Measurements from ENCODE around the gene NUDT14. TPM values are rescaled to one million over a fixed set of nuclear protein-coding genes. Genes with fewer than 3 reads are reported as not detected.

Gene NUDT14
- total and polyA plus RNA-seq, 4 donors, result 6.1 to 29.9 (median 11.7) TPM

GRCh38 chr14:105168496-105168978 lies 12.6 kb downstream of the NUDT14 start, which contains the start of gene JAG2:
TSS of gene JAG2 (minus strand) at chr14:105168776. CDS start at chr14:105168420, 356 bp downstream.
- no peaks in the 10 kb centered on the region for H3K9me3 ChIP-seq (ENCODE audit: control insufficient read depth, low read length)
- no peak within 1 kb of the TSS for H3K27ac ChIP-seq (ENCODE audit: low read depth in 1 of 2, low read length in 2 of 2)
- H3K4me3 ChIP-seq (ENCODE audit: low read length in 2 of 2), result peak within 1 kb of the TSS; percentile 27 to 32
- no peaks in the 10 kb centered on the region for H3K27me3 ChIP-seq (ENCODE audit: control insufficient read depth in 1 of 2, insufficient read depth in 2 of 2, low read length in 1 of 2)
- intact Hi-C loops (cut with DNase I), result no loop called here
- no peaks in the 10 kb centered on the region for H3K36me3 ChIP-seq (ENCODE audit: control insufficient read depth in 1 of 2, insufficient read depth in 2 of 2, low read length in 1 of 2)
- no peaks in the 10 kb centered on the region for H3K4me1 ChIP-seq (ENCODE audit: control insufficient read depth in 1 of 2, insufficient read depth in 2 of 2, low read length in 2 of 2)
- ATAC-seq (ENCODE audit: low FRiP score), result no peak
- peak in 1 of 2 donors; percentile 85 for DNase-seq
- 0 to 1% methylated on average over 4 to 84 of the region's 84 CpGs for WGBS, 2 donors

DNA sequence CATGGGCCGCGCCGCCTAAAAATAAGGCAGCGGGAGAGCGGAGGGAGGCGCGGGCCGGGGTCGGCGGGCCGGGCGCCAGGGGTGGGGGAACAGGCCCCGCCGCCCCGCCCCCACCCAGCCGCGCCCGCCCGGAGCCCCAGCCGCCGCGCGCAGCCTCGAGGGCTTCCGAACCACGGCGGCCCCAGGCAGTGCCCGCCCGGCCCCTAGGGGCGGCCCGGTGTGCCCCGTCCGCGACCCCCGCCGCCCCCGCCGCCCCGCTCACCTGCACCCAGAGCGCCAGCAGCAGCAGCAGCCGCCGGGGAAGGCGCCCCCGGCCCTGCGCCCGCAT lies 13.1 kb downstream of the NUDT14 start:
- WGBS, 2 donors, result 1% methylated on average over 46 of the region's 46 CpGs; no CpG with 5 or more reads in 1 of the 2 donors
- intact Hi-C loops (cut with DNase I), result no loop called here
- no peaks in the 10 kb centered on the region for H3K9me3 ChIP-seq (ENCODE audit: control insufficient read depth, low read length)
- H3K27me3 ChIP-seq (ENCODE audit: control insufficient read depth in 1 of 2, insufficient read depth in 2 of 2, low read length in 1 of 2), result no peaks in the 10 kb centered on the region
- no peak overlapping the region for H3K27ac ChIP-seq (ENCODE audit: low read depth in 1 of 2, low read length in 2 of 2)
- peak overlapping the region; percentile 27 to 32 for H3K4me3 ChIP-seq (ENCODE audit: low read length in 2 of 2)
- ATAC-seq (ENCODE audit: low FRiP score) (no peak), DNase-seq (no peak)
- H3K4me1 ChIP-seq (ENCODE audit: control insufficient read depth in 1 of 2, insufficient read depth in 2 of 2, low read length in 2 of 2), result no peaks in the 10 kb centered on the region
- no peaks in the 10 kb centered on the region for H3K36me3 ChIP-seq (ENCODE audit: control insufficient read depth in 1 of 2, insufficient read depth in 2 of 2, low read length in 1 of 2)

DNA sequence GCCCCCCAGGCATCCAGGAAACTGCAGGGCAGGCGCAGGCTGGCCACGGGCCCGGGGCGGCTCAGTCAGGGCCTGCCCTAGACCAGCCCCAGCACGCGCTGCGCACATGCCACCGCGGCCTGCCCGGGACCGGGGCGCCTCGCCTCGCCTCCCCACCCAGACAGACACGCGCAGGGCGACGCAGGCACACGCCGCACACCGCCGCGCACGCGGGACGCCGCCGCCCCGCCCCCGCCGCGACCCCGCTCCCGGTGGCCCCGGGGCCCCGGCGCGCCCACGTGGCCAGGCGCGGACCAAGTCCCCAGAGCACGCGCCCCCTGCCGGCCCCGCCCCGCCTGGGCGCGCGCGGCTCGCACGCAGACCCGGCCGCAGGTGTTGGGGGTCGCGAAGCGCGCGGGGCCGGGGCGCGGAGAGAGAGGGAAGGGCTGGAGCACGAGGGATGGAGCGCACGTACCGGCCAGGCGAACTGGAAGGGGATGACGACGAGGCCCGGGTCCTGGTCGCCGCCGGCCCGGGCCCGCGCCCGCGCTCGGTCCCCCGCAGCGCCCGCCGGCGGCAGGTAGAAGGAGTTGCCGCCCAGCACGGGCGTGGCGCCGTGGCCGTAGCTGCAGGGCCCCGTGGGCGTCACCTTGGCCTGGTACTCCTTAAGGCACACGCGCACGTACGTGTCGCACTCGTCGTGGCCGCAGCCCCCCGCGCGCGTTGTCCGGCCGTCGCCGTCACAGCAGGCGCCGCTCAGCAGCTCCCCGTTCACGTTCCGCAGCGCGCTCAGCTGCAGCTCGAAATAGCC lies 13.6 kb downstream of the NUDT14 start:
- intact Hi-C loops (cut with DNase I), result no loop called here
- 7 to 13% methylated on average over 33 to 116 of the region's 116 CpGs for WGBS, 2 donors
- no peak overlapping the region for H3K27ac ChIP-seq (ENCODE audit: low read depth in 1 of 2, low read length in 2 of 2)
- no peaks in the 10 kb centered on the region for H3K36me3 ChIP-seq (ENCODE audit: control insufficient read depth in 1 of 2, insufficient read depth in 2 of 2, low read length in 1 of 2)
- H3K4me3 ChIP-seq (ENCODE audit: low read length in 2 of 2), result peak overlapping the region in 1 of 2 donors; percentile 32
- no peaks in the 10 kb centered on the region for H3K27me3 ChIP-seq (ENCODE audit: control insufficient read depth in 1 of 2, insufficient read depth in 2 of 2, low read length in 1 of 2)
- DNase-seq, result no peak
- H3K9me3 ChIP-seq (ENCODE audit: control insufficient read depth, low read length), result no peaks in the 10 kb centered on the region
- ATAC-seq (ENCODE audit: low FRiP score), result no peak
- H3K4me1 ChIP-seq (ENCODE audit: control insufficient read depth in 1 of 2, insufficient read depth in 2 of 2, low read length in 2 of 2), result no peaks in the 10 kb centered on the region

DNA sequence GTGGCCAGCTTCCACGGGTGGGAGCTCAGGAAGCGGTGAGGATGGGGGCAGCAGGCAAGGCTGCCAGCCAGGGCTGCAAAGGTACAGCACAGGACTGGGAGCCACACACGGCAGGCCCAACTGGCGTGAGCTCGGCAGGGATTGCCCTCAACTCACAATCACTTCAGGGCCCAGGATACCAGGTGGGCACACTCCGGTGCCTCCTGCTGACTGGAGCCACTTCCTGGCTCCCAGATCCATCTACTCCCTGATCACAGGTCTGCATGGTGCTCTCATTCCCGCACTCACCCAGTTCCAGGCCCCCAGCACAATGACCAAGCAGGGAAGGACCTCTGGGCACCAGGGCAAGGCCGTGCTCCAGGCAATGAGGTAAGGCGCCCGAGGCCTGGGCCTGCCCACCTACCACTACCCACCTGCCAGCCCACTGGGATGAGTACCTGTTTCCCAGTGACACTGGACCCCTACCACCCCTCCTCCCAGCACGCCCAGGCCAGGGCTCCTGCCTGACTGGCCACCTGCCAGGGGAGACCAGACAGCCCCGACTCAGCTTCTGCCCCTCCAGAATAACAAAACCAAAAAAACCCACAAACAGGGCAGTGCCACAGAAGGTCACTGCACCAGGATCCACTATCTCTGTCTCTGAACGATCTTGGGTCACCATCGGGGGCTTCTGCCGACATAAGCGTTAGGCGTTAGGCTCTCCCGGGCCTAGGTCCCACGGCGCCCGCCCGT lies 14.4 kb downstream of the NUDT14 start:
- ATAC-seq (ENCODE audit: low FRiP score) (no peak), DNase-seq (no peak)
- Histone ChIP-seq H3K4me3 (ENCODE audit: low read length in 2 of 2) (no peak overlapping the region), H3K4me1 (ENCODE audit: control insufficient read depth in 1 of 2, insufficient read depth in 2 of 2, low read length in 2 of 2) (no peaks in the 10 kb centered on the region), H3K9me3 (ENCODE audit: control insufficient read depth, low read length) (no peaks in the 10 kb centered on the region), H3K27ac (ENCODE audit: low read depth in 1 of 2, low read length in 2 of 2) (no peak overlapping the region), H3K27me3 (ENCODE audit: control insufficient read depth in 1 of 2, insufficient read depth in 2 of 2, low read length in 1 of 2) (no peaks in the 10 kb centered on the region), H3K36me3 (ENCODE audit: control insufficient read depth in 1 of 2, insufficient read depth in 2 of 2, low read length in 1 of 2) (no peaks in the 10 kb centered on the region)
- 74 to 77% methylated on average over 22 of the region's 22 CpGs for WGBS, 2 donors
- intact Hi-C loops (cut with DNase I), result no loop called here

- Histone ChIP-seq H3K4me1 (ENCODE audit: control insufficient read depth in 1 of 2, insufficient read depth in 2 of 2, low read length in 2 of 2) (no peaks in the 10 kb centered on the region), H3K4me3 (ENCODE audit: low read length in 2 of 2) (no peak overlapping the region), H3K27ac (ENCODE audit: low read depth in 1 of 2, low read length in 2 of 2) (no peak overlapping the region), H3K36me3 (ENCODE audit: control insufficient read depth in 1 of 2, insufficient read depth in 2 of 2, low read length in 1 of 2) (no peaks in the 10 kb centered on the region), H3K27me3 (ENCODE audit: control insufficient read depth in 1 of 2, insufficient read depth in 2 of 2, low read length in 1 of 2) (no peaks in the 10 kb centered on the region), H3K9me3 (ENCODE audit: control insufficient read depth, low read length) (no peaks in the 10 kb centered on the region)
- whole genome bisulfite sequencing, 2 donors, result 57 to 60% methylated on average over 32 of the region's 32 CpGs
- DNase-seq, result no peak
- intact Hi-C loops (cut with DNase I), result no loop called here
- no peak for ATAC-seq (ENCODE audit: low FRiP score)
These were observed 15.2 kb downstream of the NUDT14 start for GRCh38 chr14:105165761-105166485.

- H3K27ac ChIP-seq (ENCODE audit: low read depth in 1 of 2, low read length in 2 of 2), result no peak overlapping the region
- H3K36me3 ChIP-seq (ENCODE audit: control insufficient read depth in 1 of 2, insufficient read depth in 2 of 2, low read length in 1 of 2), result no peaks in the 10 kb centered on the region
- ATAC-seq (ENCODE audit: low FRiP score) (no peak), DNase-seq (no peak)
- WGBS, 2 donors, result 57 to 58% methylated on average over 10 of the region's 10 CpGs
- H3K27me3 ChIP-seq (ENCODE audit: control insufficient read depth in 1 of 2, insufficient read depth in 2 of 2, low read length in 1 of 2), result no peaks in the 10 kb centered on the region
- no peaks in the 10 kb centered on the region for H3K9me3 ChIP-seq (ENCODE audit: control insufficient read depth, low read length)
- no peak overlapping the region for H3K4me3 ChIP-seq (ENCODE audit: low read length in 2 of 2)
- H3K4me1 ChIP-seq (ENCODE audit: control insufficient read depth in 1 of 2, insufficient read depth in 2 of 2, low read length in 2 of 2), result no peaks in the 10 kb centered on the region
- intact Hi-C loops (cut with DNase I), result no loop called here
These were observed 15.9 kb downstream of the NUDT14 start for GRCh38 chr14:105165134-105165704.

GRCh38 chr14:105163040-105163742 lies 17.9 kb downstream of the NUDT14 start:
- intact Hi-C loops (cut with DNase I), result no loop called here
- DNase-seq, result no peak
- Histone ChIP-seq H3K36me3 (ENCODE audit: control insufficient read depth in 1 of 2, insufficient read depth in 2 of 2, low read length in 1 of 2) (no peaks in the 10 kb centered on the region), H3K4me1 (ENCODE audit: control insufficient read depth in 1 of 2, insufficient read depth in 2 of 2, low read length in 2 of 2) (no peaks in the 10 kb centered on the region), H3K4me3 (ENCODE audit: low read length in 2 of 2) (no peak overlapping the region), H3K9me3 (ENCODE audit: control insufficient read depth, low read length) (no peaks in the 10 kb centered on the region), H3K27me3 (ENCODE audit: control insufficient read depth in 1 of 2, insufficient read depth in 2 of 2, low read length in 1 of 2) (no peaks in the 10 kb centered on the region), H3K27ac (ENCODE audit: low read depth in 1 of 2, low read length in 2 of 2) (no peak overlapping the region)
- 89 to 94% methylated on average over 18 of the region's 18 CpGs for WGBS, 2 donors
- no peak for ATAC-seq (ENCODE audit: low FRiP score)

GRCh38 chr14:105162669-105162979 lies 18.5 kb downstream of the NUDT14 start:
- Histone ChIP-seq H3K9me3 (ENCODE audit: control insufficient read depth, low read length) (no peaks in the 10 kb centered on the region), H3K27me3 (ENCODE audit: control insufficient read depth in 1 of 2, insufficient read depth in 2 of 2, low read length in 1 of 2) (no peaks in the 10 kb centered on the region), H3K4me3 (ENCODE audit: low read length in 2 of 2) (no peak overlapping the region), H3K4me1 (ENCODE audit: control insufficient read depth in 1 of 2, insufficient read depth in 2 of 2, low read length in 2 of 2) (no peaks in the 10 kb centered on the region), H3K27ac (ENCODE audit: low read depth in 1 of 2, low read length in 2 of 2) (no peak overlapping the region), H3K36me3 (ENCODE audit: control insufficient read depth in 1 of 2, insufficient read depth in 2 of 2, low read length in 1 of 2) (no peaks in the 10 kb centered on the region)
- 94 to 96% methylated on average over 2 of the region's 2 CpGs for WGBS, 2 donors
- intact Hi-C loops (cut with DNase I), result no loop called here
- ATAC-seq (ENCODE audit: low FRiP score) (no peak), DNase-seq (no peak)

Data from aorta (tissue), 5 donors.